Astrocyte of the cerebellum (primary cell): ENCODE measurements around the gene EZH1.
A peak's percentile ranks its signal among the peaks of the same experiment; 100 is the strongest.

Source experiments
- DNase-seq: peaks from one replicate; pipeline ENCODE4 v3.0.0-alpha.2; 2011; ENCODE audit warnings: low read depth
- H3K4me3 ChIP-seq: 2 replicates; pipeline ENCODE4 v1.5.1; 2011; ENCODE audit warnings: mild to moderate bottlenecking, low read depth, low read length, moderate library complexity
- in situ Hi-C: cut with HindIII; loops from 2 replicates; pipeline ENCODE4 v1.10.0; 2017; ENCODE audit warnings: low sequenced_read_pairs
- TF ChIP-seq, protein P1 (sequence below): IDR thresholded peaks from 2 replicates; pipeline ENCODE4 v1.5.1; 2012; ENCODE audit warnings: low read length, low read depth, moderate library complexity, mild to moderate bottlenecking; ENCODE audit errors: missing control alignments

The EZH1 gene

DNA sequence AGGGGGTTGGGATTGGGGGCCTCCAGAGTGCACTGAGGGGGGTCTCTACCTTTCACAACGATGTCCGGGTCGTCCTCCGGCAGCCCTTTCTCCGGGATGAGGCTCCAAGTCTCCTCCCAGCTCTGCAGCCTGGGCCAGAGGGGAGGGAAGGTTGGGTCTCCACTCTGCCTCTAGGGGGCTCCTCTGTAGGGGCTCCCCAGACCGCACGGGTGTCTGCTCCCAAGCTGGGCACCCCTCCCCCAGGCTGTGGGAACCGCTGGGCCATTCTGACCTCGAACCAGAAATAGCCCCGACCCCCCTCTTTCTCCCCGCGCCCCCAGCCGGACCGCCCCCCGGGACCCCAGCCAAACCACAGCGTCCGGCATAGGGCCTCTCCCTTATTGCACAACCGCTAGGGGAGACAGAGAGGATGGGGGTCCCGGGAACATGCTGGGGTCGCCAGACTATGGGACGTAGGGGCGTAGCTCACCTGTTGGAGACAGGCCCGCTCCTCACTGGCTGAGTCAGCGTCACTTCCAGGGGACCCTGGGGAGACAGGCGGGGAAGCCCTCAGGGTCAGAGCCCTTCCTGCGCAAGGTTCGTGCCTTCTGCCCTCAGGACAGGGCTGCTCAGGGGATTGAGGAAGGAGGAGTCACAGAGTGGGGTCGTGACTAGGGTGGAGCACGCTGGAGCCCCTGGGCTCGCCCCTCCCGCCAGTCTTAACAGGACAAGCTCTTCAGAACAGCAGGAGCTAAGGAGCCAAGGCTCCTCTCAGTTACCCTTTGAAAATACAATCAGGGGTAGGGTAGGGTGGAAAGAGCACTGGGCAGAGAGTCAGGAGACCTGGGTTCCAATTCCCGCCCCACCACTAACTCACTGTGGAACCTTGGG, 70.7 kb downstream of the EZH1 start:
- no peak for DNase-seq
- in situ Hi-C loops = no loop called here
- H3K4me3 ChIP-seq = peak overlapping the region; percentile 63

DNA sequence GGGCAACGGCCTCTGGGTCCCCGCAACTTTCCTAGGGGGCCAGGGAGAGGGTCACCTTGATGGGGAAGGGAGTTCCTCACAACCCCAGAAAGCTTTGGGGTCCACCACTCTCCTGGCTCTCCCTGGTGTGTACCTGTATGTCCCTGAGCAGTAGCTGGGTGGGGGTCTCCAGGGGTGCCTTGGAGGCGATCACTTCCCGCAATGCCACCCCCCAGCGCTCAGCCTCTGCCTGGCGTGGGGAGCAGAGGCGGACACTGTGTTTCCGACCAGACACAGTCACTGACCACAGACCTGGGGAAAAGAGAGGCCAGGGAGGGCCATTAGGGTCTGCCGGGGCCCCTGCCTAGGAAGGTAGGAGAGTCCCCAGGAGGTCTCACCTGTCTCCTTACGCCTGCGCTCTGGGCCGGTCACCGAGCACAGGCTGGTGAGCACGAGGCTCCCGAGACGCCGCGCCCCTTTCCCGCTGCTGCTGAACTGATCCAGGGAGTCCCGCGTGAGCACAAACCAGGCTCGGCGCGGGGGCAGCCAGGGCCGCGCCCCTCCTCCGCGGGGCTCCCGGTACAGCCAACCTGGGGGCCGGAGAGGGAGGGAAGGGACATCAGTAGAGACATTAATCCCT, 71.5 kb downstream of the EZH1 start:
- TF ChIP-seq, protein P1, sequence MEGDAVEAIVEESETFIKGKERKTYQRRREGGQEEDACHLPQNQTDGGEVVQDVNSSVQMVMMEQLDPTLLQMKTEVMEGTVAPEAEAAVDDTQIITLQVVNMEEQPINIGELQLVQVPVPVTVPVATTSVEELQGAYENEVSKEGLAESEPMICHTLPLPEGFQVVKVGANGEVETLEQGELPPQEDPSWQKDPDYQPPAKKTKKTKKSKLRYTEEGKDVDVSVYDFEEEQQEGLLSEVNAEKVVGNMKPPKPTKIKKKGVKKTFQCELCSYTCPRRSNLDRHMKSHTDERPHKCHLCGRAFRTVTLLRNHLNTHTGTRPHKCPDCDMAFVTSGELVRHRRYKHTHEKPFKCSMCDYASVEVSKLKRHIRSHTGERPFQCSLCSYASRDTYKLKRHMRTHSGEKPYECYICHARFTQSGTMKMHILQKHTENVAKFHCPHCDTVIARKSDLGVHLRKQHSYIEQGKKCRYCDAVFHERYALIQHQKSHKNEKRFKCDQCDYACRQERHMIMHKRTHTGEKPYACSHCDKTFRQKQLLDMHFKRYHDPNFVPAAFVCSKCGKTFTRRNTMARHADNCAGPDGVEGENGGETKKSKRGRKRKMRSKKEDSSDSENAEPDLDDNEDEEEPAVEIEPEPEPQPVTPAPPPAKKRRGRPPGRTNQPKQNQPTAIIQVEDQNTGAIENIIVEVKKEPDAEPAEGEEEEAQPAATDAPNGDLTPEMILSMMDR = no peak
- in situ Hi-C loops = no loop called here
- H3K4me3 ChIP-seq = peak overlapping the region; percentile 63
- DNase-seq = no peak

More for the DNA sequence above, 70.7 kb downstream of the EZH1 start:
- TF ChIP-seq, protein P1 = peak; percentile 60

DNA sequence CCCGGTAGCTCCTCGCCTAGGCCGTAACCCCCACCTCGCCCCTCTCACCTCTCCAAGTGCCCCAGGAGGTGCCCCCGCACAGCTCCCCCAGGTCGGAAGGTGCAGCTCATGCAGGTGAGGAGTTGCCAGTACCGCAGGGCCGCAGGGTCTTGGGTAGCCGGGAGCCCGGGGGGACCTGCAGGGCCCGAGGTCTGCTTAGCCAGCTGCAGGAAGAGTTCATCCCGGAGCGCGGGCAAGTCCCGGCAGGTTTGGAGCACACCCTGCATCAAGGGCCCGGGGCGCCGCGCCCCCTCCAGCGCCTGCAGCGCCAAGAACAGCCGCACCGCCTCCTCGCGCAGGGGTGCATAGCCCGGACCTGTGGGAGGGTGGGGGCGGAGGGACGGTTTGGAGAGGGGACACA, 72.8 kb downstream of the EZH1 start:
- no peak overlapping the region for H3K4me3 ChIP-seq
- DNase-seq = no peak

DNA sequence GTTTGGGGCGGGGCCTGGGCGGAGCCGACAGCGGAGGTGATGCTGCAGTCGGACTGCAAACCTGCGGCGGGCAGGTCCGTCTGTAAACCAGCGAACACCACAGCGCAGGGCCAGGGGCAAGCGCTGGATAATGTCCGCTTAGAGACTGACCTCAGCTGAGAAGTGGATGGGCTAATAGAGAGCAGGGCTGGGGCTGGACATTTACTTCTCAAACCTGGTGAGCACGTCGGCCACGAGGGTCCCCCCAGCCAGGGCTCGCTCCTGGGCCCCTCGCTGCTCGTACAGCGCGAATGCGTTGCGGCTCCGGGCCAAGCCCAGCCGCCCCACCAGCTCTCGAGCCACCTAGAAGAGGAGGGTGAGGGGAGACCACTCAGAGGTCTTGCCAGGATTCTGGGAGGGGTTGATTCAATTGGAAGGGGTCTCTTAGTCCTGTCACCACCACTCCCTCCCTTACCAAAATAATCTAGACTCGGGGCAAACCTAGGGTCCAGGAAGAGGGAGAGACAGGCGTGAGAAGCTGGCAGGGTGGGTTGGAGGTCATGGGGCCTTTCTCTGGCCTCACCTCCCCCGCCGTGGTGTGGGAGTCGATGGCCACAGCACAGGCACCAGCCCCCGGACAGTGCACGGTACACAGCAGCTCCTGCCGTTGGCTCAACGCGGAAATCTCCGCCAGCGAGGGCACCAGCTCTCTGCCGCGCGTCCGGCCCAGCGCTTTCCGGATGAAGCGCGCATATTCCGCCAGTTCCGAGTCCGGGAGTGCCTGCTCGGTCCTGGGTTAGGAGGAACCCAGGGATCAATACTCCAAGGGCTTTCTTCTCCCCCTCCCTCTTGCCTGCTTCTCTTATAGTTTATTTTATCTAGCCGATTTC, 73.8 kb downstream of the EZH1 start:
- in situ Hi-C loops = no loop called here
- no peak overlapping the region for H3K4me3 ChIP-seq
- DNase-seq = no peak
- TF ChIP-seq, protein P1 = no peak

More for the DNA sequence above, 72.8 kb downstream of the EZH1 start:
- in situ Hi-C loops = no loop called here
- TF ChIP-seq, protein P1 = no peak

DNA sequence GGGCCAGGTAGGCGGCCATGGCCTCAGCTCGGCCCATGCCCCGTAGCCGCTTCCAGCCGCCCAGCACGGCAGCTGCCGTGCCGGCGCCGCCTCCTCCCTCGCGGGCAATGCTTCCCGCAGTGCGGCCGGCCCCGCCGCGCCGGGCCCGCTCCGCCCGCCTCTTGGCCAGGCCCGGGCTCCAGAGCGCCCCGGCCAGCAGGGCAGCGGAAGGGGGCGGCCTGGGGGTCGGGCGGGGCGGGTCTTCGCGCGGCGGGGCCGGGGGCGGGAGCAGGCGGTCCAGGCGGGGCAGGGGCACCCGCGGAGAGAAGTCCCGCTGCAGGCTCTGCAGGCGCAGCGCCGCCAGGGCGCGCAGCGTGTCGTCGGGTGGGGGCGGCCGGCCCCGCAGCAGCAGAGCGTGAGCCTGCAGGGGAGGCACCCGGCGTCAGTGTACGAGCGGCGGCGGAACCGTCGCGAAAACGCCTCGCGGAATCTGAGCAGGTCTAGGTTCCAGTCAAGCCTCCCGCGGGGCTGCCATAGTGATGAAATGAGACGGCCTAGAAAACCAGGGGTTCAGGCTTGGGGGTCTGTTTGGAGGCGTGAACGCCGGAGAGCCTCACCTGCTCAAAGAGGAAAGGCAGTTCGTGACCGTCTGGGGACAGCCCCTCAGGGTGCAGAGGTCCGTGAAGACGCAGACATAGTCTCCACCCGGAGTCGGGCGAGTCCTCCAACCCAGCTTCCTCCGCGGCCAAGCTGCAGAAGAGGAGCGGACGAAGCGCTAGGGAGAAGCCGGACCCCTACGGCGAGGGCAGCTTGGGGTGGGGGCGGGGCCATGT, 74.7 kb downstream of the EZH1 start:
- TF ChIP-seq, protein P1 = no peak
- H3K4me3 ChIP-seq = no peak overlapping the region
- no peak for DNase-seq
- in situ Hi-C loops = no loop called here

DNA sequence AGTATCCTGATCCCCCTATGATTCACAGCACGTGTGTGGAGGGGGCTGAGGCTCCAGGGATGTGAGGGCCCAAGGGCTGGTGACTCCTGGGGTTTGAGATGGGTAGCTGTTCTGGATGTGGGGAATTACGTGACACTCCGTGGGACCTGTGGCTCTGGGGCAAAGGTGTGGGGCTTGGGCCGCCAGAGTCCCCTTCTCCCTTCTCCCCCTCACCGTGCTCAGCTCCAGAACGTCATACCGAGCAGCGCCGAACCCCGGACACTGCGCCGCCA, 75.2 kb downstream of the EZH1 start:
- H3K4me3 ChIP-seq = no peak overlapping the region
- in situ Hi-C loops = no loop called here
- no peak for DNase-seq
- TF ChIP-seq, protein P1 = no peak
